Thyroid gland (tissue), 4 donors: ENCODE data around the gene NDE1. TPM values are rescaled to one million over a fixed set of nuclear protein-coding genes. Genes with fewer than 3 reads are reported as not detected.
"Not testable (repeated sequence)": the region's sequence is repeated elsewhere in the genome, so short reads cannot be mapped to it uniquely, and the experiment has no call there.

ENCODE experiments used
- DNase-seq, 2 donors: peaks; one replicate each; pipeline ENCODE4 v3.0.0-alpha.2; 2019
- H3K27ac ChIP-seq, 3 donors: fragments of 200-600 bp; sonication (generic); 1 replicate in 2 of 3; 2 replicates in 1 of 3; pipeline ENCODE4 v1.5.1; 2016 to 2019; ENCODE audit warnings: mild to moderate bottlenecking in 1 of 3, moderate library complexity in 1 of 3
- H3K27me3 ChIP-seq: fragments of 200-600 bp; sonication (generic); one replicate; pipeline ENCODE4 v1.5.1; 2019
- H3K36me3 ChIP-seq, 2 donors: fragments of 200-600 bp; sonication (generic); one replicate each; pipeline ENCODE4 v1.5.1; 2016 to 2019
- H3K4me1 ChIP-seq, 2 donors: fragments of 200-600 bp; sonication (generic); one replicate each; pipeline ENCODE4 v1.5.1; 2017 to 2019
- H3K4me3 ChIP-seq, 3 donors: fragments of 200-600 bp; sonication (generic); replicated peaks in 1 of 3; 1 replicate in 2 of 3; 2 replicates in 1 of 3; pipeline ENCODE4 v1.5.1; 2016; ENCODE audit warnings: mild to moderate bottlenecking in 1 of 3
- H3K9me3 ChIP-seq: fragments of 200-600 bp; sonication (generic); one replicate; pipeline ENCODE4 v1.5.1; 2017
- POLR2A ChIP-seq, 2 donors: fragments of 450-650 bp; IDR thresholded peaks; one replicate each; pipeline ENCODE4 v1.6.1; 2017; ENCODE audit warnings: antibody characterized with exemption in 2 of 2, mild to moderate bottlenecking in 2 of 2, moderate library complexity in 1 of 2
- WGBS, 2 donors: methylation state at CpG; one replicate each; pipeline ENCODE4 v1.1.5; 2017; 5-methylcytosine and 5-hydroxymethylcytosine counted together
- intact Hi-C: fragments of 100-400 bp; cut with DNase I; formaldehyde crosslinking; loops from one replicate; pipeline ENCODE4 v1.15.1; 2023
- total RNA-seq, 4 donors: library from RNA; depleted of rRNA; stranded (reverse); fragments of >200 nt; gene quantifications; one replicate each; pipeline ENCODE4 v1.2.3, GENCODE V29; 2016
- TF ChIP-seq, protein P1 (sequence below), 6 experiments: fragments of 200-600 bp in 3 of 6; fragments of 450-650 bp in 3 of 6; sonication (generic) in 3 of 6; IDR thresholded peaks; one replicate each; pipeline ENCODE4 v1.5.1; 2016 to 2019; ENCODE audit warnings: antibody characterized with exemption in 6 of 6, mild to moderate bottlenecking in 2 of 6, inconsistent platforms in 1 of 6, moderate library complexity in 1 of 6

The NDE1 gene
- total RNA-seq, 4 donors from 2014 or later = 7.7 to 21.3 (median 14.7) TPM

DNA sequence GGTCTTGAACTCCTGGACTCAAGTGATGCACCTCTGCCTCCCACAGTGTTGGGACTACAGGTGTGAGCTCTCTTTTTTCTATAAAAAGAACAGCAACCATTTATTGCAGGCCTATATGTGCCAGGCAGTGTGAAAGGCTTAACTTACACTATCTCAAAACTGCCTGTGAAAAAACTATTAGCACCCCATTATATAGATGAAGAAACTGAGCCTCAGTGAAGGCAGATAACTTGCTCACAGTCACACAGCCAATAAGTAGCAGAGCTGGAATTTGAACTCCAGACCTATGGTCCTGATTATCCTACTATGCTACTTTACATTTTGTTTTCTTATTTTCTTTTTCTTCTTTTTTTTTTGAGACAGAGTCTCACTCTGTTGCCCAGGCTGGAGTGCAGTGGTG lies 15.1 kb downstream of the NDE1 start:
- Histone ChIP-seq H3K27me3 (no peaks in the 10 kb centered on the region), H3K9me3 (no peaks in the 10 kb centered on the region), H3K4me3 (no peak overlapping the region), H3K27ac (no peak overlapping the region), H3K4me1 (no peaks in the 10 kb centered on the region), H3K36me3 (peaks cover 14 to 37% of the 10 kb centered on the region in 2 donors)
- no peak for DNase-seq
- intact Hi-C loops = no loop called here
- TF ChIP-seq, protein P1, sequence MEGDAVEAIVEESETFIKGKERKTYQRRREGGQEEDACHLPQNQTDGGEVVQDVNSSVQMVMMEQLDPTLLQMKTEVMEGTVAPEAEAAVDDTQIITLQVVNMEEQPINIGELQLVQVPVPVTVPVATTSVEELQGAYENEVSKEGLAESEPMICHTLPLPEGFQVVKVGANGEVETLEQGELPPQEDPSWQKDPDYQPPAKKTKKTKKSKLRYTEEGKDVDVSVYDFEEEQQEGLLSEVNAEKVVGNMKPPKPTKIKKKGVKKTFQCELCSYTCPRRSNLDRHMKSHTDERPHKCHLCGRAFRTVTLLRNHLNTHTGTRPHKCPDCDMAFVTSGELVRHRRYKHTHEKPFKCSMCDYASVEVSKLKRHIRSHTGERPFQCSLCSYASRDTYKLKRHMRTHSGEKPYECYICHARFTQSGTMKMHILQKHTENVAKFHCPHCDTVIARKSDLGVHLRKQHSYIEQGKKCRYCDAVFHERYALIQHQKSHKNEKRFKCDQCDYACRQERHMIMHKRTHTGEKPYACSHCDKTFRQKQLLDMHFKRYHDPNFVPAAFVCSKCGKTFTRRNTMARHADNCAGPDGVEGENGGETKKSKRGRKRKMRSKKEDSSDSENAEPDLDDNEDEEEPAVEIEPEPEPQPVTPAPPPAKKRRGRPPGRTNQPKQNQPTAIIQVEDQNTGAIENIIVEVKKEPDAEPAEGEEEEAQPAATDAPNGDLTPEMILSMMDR (IDR thresholded peaks at IDR 0.05) = no peak
- no peak for TF ChIP-seq POLR2A (IDR thresholded peaks at IDR 0.05)

DNA sequence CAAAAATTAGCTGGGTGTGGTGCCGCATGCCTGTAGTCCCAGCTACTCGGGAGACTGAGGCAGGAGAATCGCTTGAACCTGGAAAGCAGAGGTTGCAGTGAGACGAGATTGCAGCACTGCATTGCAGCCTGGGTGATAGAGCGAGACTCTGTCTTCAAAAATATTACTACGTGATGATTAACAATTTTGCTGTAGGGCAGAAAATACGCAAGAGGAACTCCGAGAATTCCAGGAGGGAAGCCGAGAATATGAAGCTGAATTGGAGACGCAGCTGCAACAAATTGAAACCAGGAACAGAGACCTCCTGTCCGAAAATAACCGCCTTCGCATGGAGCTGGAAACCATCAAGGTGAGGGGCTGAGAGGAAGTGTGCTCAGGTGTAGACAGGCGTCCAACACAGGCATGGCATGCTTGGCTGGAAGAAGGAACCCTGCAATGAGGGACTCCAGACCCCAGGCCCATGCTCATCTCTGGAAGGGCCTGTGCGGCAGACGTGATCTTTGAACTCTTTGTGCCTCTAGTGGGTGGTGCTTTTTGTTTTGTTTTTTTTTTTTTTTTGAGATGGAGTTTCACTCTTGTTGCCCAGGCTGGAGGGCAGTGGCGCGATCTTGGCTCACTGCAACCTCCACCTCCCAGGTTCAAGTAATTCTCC lies 17.2 kb downstream of the NDE1 start:
- DNase-seq = no peak
- intact Hi-C loops = no loop called here
- Histone ChIP-seq H3K4me3 (no peak overlapping the region), H3K27ac (no peak overlapping the region), H3K27me3 (no peaks in the 10 kb centered on the region), H3K36me3 (peaks cover 14 to 37% of the 10 kb centered on the region in 2 donors), H3K9me3 (no peaks in the 10 kb centered on the region), H3K4me1 (no peaks in the 10 kb centered on the region)
- WGBS, 2 donors = 91 to 95% methylated on average over 18 of the region's 18 CpGs
- no peak for TF ChIP-seq POLR2A (IDR thresholded peaks at IDR 0.05)
- TF ChIP-seq, protein P1 (IDR thresholded peaks at IDR 0.05) = no peak

DNA sequence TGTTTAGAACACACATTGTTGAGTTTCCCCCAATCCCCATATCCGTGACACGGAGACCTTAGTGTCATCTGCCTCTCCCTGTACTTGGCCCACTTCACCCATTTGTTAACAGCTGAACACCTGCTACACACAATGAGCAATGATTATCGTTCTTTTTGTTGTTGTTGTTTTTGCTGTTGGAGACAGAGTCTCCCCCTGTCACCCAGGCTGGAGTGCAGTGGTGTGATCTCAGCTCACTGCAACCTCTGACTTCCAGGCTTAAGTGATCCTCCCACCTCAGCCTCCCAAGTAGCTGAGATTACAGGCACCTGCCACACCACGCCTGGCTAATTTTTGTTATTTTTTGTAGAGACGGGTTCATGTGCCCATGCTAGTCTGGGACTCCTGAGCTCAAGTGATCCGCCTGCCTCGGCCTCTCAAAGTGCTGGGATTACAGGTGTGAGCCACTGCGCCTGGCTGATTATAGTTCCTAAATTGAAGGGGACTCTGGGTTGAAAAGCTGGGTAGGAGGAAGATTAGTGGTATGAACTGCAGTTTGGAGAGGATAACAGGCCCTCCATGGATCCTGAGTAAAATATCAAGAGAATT lies 21.6 kb downstream of the NDE1 start:
- H3K9me3 ChIP-seq = no peaks in the 10 kb centered on the region
- H3K36me3 ChIP-seq = peaks cover 4 to 22% of the 10 kb centered on the region in 2 donors
- H3K27ac ChIP-seq = peak overlapping the region in 1 of 3 donors; percentile 77
- no peak for TF ChIP-seq POLR2A (IDR thresholded peaks at IDR 0.05)
- TF ChIP-seq, protein P1 (IDR thresholded peaks at IDR 0.05) = no peak
- no peaks in the 10 kb centered on the region for H3K27me3 ChIP-seq
- H3K4me1 ChIP-seq = peaks cover 0 to 7% of the 10 kb centered on the region in 2 donors
- H3K4me3 ChIP-seq = no peak overlapping the region
- no peak for DNase-seq
- intact Hi-C loops = no loop called here
- WGBS, 2 donors = 78 to 81% methylated on average over 8 of the region's 8 CpGs

DNA sequence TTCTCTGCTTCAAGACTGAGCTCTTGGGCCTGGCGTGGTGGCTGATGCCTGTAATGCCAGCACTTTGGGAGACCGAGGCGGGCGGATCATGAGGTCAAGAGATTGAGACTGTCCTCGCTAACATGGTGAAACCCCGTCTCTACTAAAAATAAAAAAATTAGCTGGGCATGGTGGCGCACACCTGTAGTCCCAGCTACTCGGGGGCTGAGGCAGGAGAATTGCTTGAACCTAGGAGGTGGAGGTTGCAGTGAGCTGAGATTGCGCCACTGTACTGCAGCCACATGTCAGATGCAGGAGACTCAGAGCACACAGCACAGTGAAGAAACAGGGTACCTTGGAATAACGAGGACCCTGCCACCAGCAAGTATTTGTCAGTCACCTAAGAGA lies 22.1 kb downstream of the NDE1 start:
- WGBS, 2 donors = 91 to 95% methylated on average over 10 of the region's 10 CpGs
- H3K27me3 ChIP-seq, DNase-seq, H3K4me1 ChIP-seq, H3K9me3 ChIP-seq, H3K4me3 ChIP-seq, intact Hi-C loops: not testable (repeated sequence)
- H3K36me3 ChIP-seq = peaks cover 3 to 17% of the 10 kb centered on the region in 2 donors
- peak overlapping the region; percentile 57 to 77 (median 73) for H3K27ac ChIP-seq

DNA sequence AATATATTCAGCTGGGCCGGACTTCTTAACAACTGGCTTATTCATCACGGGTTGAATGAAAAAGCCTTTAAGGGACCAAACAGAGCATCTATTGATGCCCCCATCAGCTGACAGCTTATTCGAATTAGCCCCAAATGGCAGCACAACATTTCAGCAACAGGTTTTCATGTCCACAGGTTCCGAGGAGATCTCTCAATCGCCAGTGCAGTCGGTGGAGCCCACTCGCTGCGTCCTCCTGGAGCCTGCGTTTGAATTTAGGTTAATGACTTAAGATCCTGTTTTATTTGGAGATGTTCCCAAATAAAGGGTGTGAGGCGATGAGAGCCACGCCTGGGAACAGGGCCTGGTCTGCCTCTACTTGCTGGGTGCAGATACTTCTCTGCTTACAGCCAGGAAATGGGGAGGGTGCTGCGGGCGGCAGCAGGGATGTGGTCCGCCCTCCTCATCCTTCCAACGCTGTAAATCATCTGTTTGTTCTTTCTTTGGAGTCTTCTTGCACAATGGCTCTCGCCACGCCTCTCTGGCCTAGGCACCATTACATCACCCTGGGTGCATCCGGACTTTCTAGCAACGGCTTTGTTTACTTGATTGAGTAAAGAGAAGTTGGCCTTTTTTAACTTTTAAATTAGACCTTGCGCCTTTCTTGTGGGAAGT lies 22.6 kb downstream of the NDE1 start:
- peak; percentile 56 for DNase-seq
- Histone ChIP-seq H3K4me1 (peaks cover 0 to 7% of the 10 kb centered on the region in 2 donors), H3K4me3 (no peak overlapping the region), H3K9me3 (no peaks in the 10 kb centered on the region), H3K27me3 (no peaks in the 10 kb centered on the region), H3K27ac (peak overlapping the region; percentile 73 to 81 (median 77)), H3K36me3 (peaks cover 0 to 11% of the 10 kb centered on the region in 2 donors)
- TF ChIP-seq, protein P1 (IDR thresholded peaks at IDR 0.05) = no peak
- TF ChIP-seq POLR2A (IDR thresholded peaks at IDR 0.05) = no peak
- intact Hi-C loops = no loop called here
- WGBS, 2 donors = 64 to 66% methylated on average over 16 to 20 of the region's 20 CpGs
